K562 (cell line): ENCODE results near the gene PRDX6. TPM values are rescaled to one million over a fixed set of nuclear protein-coding genes. Genes with fewer than 3 reads are reported as not detected.

Experiments
- ASH1L ChIP-seq: fragments of 450-650 bp; IDR thresholded peaks from 2 replicates; pipeline ENCODE4 v1.6.1; 2018; ENCODE audit warnings: borderline replicate concordance, mild to moderate bottlenecking, low read depth; ENCODE audit not compliant: partially characterized antibody
- HSF4 ChIP-seq: fragments of 250-450 bp; sonication (Bioruptor Pico); IDR thresholded peaks from 2 replicates; pipeline ENCODE4 v2.1.2; 2022; ENCODE audit warnings: mild to moderate bottlenecking, moderate library complexity, borderline replicate concordance
- MYBL2 ChIP-seq, 2 experiments: fragments of 450-650 bp in 1 of 2; sonication (generic) in 1 of 2; formaldehyde crosslinking in 1 of 2; IDR thresholded peaks; 2 replicates each; pipeline versions ENCODE4 v1.6.1 to v1.8.1; 2017 to 2022; ENCODE audit warnings: borderline replicate concordance in 1 of 2, inconsistent platforms in 1 of 2, low read depth in 1 of 2, mild to moderate bottlenecking in 1 of 2, missing genetic modification reagents in 1 of 2, moderate library complexity in 1 of 2
- MYC ChIP-seq, 2 experiments: fragments of 250-450 bp in 1 of 2; sonication (Bioruptor Pico) in 1 of 2; IDR thresholded peaks; 2 replicates each; pipeline versions ENCODE4 v1.5.1 to v1.6.1; 2012 to 2021; ENCODE audit warnings: low read depth in 2 of 2, borderline replicate concordance in 1 of 2, improper control_type of control experiment in 1 of 2, low read length in 1 of 2, mild to moderate bottlenecking in 1 of 2, moderate library complexity in 1 of 2
- NCOA6 ChIP-seq: fragments of 450-650 bp; IDR thresholded peaks from 2 replicates; pipeline ENCODE4 v1.6.1; 2017; ENCODE audit warnings: mild to moderate bottlenecking
- PCBP1 ChIP-seq: fragments of 200-400 bp; formaldehyde crosslinking; IDR thresholded peaks from 2 replicates; pipeline ENCODE4 v1.6.1; 2018; ENCODE audit warnings: mild to moderate bottlenecking, low read depth, low read length; ENCODE audit not compliant: poor library complexity, severe bottlenecking
- TCF7 ChIP-seq: sonication (generic); IDR thresholded peaks from 2 replicates; pipeline ENCODE4 v1.6.1; 2016; ENCODE audit warnings: antibody characterized with exemption, borderline replicate concordance
- TOE1 ChIP-seq, 2 experiments: fragments of 450-650 bp in 1 of 2; sonication (generic) in 1 of 2; formaldehyde crosslinking in 1 of 2; IDR thresholded peaks; 2 replicates each; pipeline versions ENCODE4 v1.7.1 to v1.8.0; 2016 to 2022; ENCODE audit warnings: borderline replicate concordance in 2 of 2, mild to moderate bottlenecking in 2 of 2, antibody characterized with exemption in 1 of 2, inconsistent platforms in 1 of 2, low read depth in 1 of 2, missing genetic modification reagents in 1 of 2, moderate library complexity in 1 of 2
- YY1 ChIP-seq, 3 experiments: IDR thresholded peaks; 2 replicates each; pipeline ENCODE4 v1.6.1; 2011; ENCODE audit warnings: low read length in 2 of 3, mild to moderate bottlenecking in 2 of 3, moderate library complexity in 2 of 3, borderline replicate concordance in 1 of 3, control low read depth in 1 of 3, low read depth in 1 of 3; ENCODE audit not compliant: insufficient read depth in 3 of 3, insufficient replicate concordance in 2 of 3, control insufficient read depth in 1 of 3, insufficient read length in 1 of 3; ENCODE audit errors: extremely low read depth in 1 of 3
- ZNF253 ChIP-seq: fragments of 250-450 bp; sonication (Bioruptor Pico); conservative IDR thresholded peaks from 2 replicates; pipeline ENCODE4 v1.6.1; 2021; ENCODE audit warnings: mild to moderate bottlenecking
- polyA plus RNA-seq, 8 experiments: library from polyadenylated mRNA; depleted of rRNA in 4 of 8; stranded (reverse) in 5 of 8; unstranded in 3 of 8; fragments of >200 nt; fragmentation: Nextera tagmentation in 2 of 8; fragmentation: Illumina TruSeq in 1 of 8; extraction: Ambion mirVana in 2 of 8; extraction: Trizol in 1 of 8; gene quantifications; 2 replicates each; pipeline versions ENCODE4 v1.2.1 to v1.2.3, GENCODE V29; 2011 to 2014; ENCODE audit warnings: inconsistent platforms in 1 of 8, missing spikeins in 1 of 8
- total RNA-seq, 7 experiments: library from RNA; depleted of rRNA in 6 of 7; stranded (reverse); fragments of >200 nt in 6 of 7; fragmentation: Illumina TruSeq in 2 of 7; extraction: Trizol in 2 of 7; gene quantifications; 2 replicates each; pipeline versions ENCODE4 v1.2.1 to v1.2.3, GENCODE V29; 2011 to 2021; ENCODE audit warnings: low replicate concordance in 1 of 7
- TF ChIP-seq, protein P1 (sequence below): fragments of 450-650 bp; IDR thresholded peaks from 2 replicates; pipeline ENCODE4 v1.6.1; 2016; ENCODE audit warnings: mild to moderate bottlenecking
- TF ChIP-seq, protein P2 (sequence below): fragments of 250-450 bp; sonication (Bioruptor Pico); IDR thresholded peaks from 2 replicates; pipeline ENCODE4 v1.5.0; 2020; ENCODE audit warnings: mild to moderate bottlenecking, borderline replicate concordance
- TF ChIP-seq, protein P3 (sequence below): fragments of 450-650 bp; IDR thresholded peaks from 2 replicates; pipeline ENCODE4 v1.6.1; 2016; ENCODE audit warnings: antibody characterized with exemption
- TF ChIP-seq, protein P4 (sequence below): fragments of 450-650 bp; formaldehyde crosslinking; IDR thresholded peaks from 2 replicates; pipeline ENCODE4 v1.4.0; 2020; ENCODE audit warnings: mild to moderate bottlenecking, moderate library complexity

The PRDX6 gene
- total and polyA plus RNA-seq, 9 of the 15 experiments (the other 6 are each of a cell fraction or from before 2014, with no cell fraction given), result 277 to 1,082 (median 610) TPM

DNA sequence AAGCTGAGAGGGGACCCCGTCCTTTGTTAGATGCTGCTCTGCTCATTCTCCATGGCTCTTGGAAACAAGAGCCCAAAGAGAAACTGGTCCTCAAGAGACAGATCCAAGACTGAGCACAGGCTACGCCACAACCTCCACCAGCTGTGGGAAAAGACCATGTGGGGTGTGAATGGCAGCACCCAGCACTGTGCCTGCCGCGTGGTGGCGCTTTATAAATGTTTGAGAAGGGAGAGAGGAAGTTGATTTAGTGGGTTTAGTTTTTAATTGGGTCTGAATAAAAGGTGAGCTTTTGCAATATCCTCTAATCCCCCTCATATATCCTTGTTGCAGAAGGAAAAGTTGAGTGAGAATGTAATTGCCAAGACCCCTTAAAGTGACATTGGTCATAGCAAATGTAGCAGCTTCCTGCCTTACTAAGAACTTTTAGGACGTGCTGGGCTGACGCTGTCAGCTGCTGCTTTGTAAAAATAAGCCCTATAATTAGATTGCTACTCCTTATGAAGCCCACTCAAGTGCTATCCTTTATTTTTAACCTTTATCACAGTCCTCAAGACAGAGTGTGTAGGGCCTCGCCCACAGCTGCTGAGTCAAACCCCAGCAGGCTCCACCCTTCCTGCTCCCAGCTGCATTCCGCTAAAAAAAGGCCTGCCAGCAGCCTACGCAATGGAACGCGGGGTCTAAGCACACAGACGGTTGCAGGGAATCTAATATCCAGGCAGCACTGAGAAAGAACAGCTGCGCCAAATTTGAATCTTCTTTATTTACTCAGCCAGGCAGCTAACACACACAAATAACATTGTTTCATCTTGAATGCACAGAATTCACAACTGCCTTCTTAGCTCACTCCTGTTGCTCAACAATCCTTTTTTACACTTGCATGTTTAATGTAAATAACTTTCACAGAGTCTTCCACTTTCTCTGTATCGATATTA is 47.4 kb upstream of the PRDX6 start (continued):
- TF ChIP-seq, protein P1, sequence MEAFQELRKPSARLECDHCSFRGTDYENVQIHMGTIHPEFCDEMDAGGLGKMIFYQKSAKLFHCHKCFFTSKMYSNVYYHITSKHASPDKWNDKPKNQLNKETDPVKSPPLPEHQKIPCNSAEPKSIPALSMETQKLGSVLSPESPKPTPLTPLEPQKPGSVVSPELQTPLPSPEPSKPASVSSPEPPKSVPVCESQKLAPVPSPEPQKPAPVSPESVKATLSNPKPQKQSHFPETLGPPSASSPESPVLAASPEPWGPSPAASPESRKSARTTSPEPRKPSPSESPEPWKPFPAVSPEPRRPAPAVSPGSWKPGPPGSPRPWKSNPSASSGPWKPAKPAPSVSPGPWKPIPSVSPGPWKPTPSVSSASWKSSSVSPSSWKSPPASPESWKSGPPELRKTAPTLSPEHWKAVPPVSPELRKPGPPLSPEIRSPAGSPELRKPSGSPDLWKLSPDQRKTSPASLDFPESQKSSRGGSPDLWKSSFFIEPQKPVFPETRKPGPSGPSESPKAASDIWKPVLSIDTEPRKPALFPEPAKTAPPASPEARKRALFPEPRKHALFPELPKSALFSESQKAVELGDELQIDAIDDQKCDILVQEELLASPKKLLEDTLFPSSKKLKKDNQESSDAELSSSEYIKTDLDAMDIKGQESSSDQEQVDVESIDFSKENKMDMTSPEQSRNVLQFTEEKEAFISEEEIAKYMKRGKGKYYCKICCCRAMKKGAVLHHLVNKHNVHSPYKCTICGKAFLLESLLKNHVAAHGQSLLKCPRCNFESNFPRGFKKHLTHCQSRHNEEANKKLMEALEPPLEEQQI, result peak; percentile 42; the same call in 1 of the 2 replicates
- TF ChIP-seq, protein P2, sequence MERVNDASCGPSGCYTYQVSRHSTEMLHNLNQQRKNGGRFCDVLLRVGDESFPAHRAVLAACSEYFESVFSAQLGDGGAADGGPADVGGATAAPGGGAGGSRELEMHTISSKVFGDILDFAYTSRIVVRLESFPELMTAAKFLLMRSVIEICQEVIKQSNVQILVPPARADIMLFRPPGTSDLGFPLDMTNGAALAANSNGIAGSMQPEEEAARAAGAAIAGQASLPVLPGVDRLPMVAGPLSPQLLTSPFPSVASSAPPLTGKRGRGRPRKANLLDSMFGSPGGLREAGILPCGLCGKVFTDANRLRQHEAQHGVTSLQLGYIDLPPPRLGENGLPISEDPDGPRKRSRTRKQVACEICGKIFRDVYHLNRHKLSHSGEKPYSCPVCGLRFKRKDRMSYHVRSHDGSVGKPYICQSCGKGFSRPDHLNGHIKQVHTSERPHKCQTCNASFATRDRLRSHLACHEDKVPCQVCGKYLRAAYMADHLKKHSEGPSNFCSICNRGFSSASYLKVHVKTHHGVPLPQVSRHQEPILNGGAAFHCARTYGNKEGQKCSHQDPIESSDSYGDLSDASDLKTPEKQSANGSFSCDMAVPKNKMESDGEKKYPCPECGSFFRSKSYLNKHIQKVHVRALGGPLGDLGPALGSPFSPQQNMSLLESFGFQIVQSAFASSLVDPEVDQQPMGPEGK (CRISPR knock-in tag), result 0 out of 2 replicates have a peak, but pooled peaks have one; percentile 31
- TF ChIP-seq, protein P3, sequence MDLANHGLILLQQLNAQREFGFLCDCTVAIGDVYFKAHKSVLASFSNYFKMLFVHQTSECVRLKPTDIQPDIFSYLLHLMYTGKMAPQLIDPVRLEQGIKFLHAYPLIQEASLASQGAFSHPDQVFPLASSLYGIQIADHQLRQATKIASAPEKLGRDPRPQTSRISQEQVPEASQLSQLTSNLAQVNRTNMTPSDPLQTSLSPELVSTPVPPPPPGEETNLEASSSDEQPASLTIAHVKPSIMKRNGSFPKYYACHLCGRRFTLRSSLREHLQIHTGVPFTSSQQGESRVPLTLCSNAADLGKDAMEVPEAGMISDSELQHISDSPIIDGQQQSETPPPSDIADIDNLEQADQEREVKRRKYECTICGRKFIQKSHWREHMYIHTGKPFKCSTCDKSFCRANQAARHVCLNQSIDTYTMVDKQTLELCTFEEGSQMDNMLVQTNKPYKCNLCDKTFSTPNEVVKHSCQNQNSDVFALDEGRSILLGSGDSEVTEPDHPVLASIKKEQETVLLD, result 0 out of 2 replicates have a peak, but pooled peaks have one; percentile 57
- TF ChIP-seq ZNF253 (CRISPR knock-in tag) (no peak), HSF4 (CRISPR knock-in tag) (0 out of 2 replicates have a peak, but pooled peaks have one; percentile 25), MYBL2 (IDR thresholded peaks at IDR 0.05; ENCODE audit: low read depth) (peak; percentile 44; the same call in 1 of the 2 replicates), MYBL2 (CRISPR knock-in tag; IDR thresholded peaks at IDR 0.05; ENCODE audit: borderline replicate concordance) (no peak), NCOA6 (no peak), PCBP1 (no peak), TOE1 (IDR thresholded peaks at IDR 0.05; ENCODE audit: borderline replicate concordance) (no peak), TOE1 (CRISPR knock-in tag; IDR thresholded peaks at IDR 0.05; ENCODE audit: borderline replicate concordance, low read depth) (no peak), ASH1L (no peak), TCF7 (peak; percentile 30; the same call in 1 of the 2 replicates), YY1 (IDR thresholded peaks at IDR 0.05; ENCODE audit: borderline replicate concordance in 1 of 3, control insufficient read depth in 1 of 3, extremely low read depth in 1 of 3, insufficient read depth in 3 of 3, insufficient read length in 1 of 3, insufficient replicate concordance in 2 of 3, low read depth in 1 of 3, low read length in 2 of 3) (peak in 1 of 3 experiments; percentile 71), MYC (IDR thresholded peaks at IDR 0.05; ENCODE audit: low read depth, low read length) (peak; percentile 88), MYC (CRISPR knock-in tag; IDR thresholded peaks at IDR 0.05; ENCODE audit: borderline replicate concordance, low read depth) (peak; percentile 14; the same call in 1 of the 2 replicates)
- TF ChIP-seq, protein P4, sequence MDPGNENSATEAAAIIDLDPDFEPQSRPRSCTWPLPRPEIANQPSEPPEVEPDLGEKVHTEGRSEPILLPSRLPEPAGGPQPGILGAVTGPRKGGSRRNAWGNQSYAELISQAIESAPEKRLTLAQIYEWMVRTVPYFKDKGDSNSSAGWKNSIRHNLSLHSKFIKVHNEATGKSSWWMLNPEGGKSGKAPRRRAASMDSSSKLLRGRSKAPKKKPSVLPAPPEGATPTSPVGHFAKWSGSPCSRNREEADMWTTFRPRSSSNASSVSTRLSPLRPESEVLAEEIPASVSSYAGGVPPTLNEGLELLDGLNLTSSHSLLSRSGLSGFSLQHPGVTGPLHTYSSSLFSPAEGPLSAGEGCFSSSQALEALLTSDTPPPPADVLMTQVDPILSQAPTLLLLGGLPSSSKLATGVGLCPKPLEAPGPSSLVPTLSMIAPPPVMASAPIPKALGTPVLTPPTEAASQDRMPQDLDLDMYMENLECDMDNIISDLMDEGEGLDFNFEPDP (CRISPR knock-in tag), result no peak
